ENCODE measurements around the gene SPEF1.

DNA sequence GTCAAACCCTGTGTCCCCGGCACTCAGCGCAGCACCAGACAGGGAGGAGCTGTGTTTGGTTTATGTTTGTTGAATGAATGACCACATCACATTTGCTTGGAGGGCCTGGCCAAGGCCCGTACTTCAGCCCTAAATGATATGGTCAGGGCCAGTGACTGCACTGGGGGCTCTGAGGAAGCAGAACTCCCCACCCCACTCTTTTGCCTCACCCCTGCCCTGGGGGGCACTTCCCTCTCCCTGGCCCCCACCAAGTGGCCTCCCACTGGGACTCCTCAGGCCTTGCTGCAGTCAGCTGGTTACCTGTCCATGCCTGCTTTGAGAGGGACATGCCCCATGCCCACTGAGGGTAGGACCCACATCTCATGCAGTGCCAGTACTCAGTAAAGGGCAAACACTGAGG lies 16.6 kb downstream of the SPEF1 start:
- TF ChIP-seq, protein P1, sequence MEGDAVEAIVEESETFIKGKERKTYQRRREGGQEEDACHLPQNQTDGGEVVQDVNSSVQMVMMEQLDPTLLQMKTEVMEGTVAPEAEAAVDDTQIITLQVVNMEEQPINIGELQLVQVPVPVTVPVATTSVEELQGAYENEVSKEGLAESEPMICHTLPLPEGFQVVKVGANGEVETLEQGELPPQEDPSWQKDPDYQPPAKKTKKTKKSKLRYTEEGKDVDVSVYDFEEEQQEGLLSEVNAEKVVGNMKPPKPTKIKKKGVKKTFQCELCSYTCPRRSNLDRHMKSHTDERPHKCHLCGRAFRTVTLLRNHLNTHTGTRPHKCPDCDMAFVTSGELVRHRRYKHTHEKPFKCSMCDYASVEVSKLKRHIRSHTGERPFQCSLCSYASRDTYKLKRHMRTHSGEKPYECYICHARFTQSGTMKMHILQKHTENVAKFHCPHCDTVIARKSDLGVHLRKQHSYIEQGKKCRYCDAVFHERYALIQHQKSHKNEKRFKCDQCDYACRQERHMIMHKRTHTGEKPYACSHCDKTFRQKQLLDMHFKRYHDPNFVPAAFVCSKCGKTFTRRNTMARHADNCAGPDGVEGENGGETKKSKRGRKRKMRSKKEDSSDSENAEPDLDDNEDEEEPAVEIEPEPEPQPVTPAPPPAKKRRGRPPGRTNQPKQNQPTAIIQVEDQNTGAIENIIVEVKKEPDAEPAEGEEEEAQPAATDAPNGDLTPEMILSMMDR (IDR thresholded peaks at IDR 0.05; ENCODE audit: poor library complexity), result no peak
- TF ChIP-seq EZH2 (IDR thresholded peaks at IDR 0.05; ENCODE audit: borderline replicate concordance), result no peak
